Upper lobe of right lung (tissue), 1 donor: Measurements from ENCODE around the gene MXRA5. TPM values are rescaled to one million over a fixed set of nuclear protein-coding genes. Genes with fewer than 3 reads are reported as not detected.
"Not testable (repeated sequence)": the region's sequence is repeated elsewhere in the genome, so short reads cannot be mapped to it uniquely, and the experiment has no call there.

Experiments
- ATAC-seq: fragments of 200-7000 bp; cut with Tn5 transposase; one replicate; pipeline ENCODE4 v1.9.1; 2020; ENCODE audit warnings: mild to moderate bottlenecking, moderate library complexity
- DNase-seq: peaks from one replicate; pipeline ENCODE4 v3.0.0-alpha.2; 2020
- H3K27ac ChIP-seq: fragments of 200-600 bp; one replicate; pipeline ENCODE4 v1.8.0; 2022
- H3K27me3 ChIP-seq: fragments of 200-600 bp; one replicate; pipeline ENCODE4 v1.8.0; 2022; ENCODE audit warnings: mild to moderate bottlenecking
- H3K36me3 ChIP-seq: fragments of 200-600 bp; one replicate; pipeline ENCODE4 v1.8.0; 2022
- H3K4me1 ChIP-seq: fragments of 200-600 bp; one replicate; pipeline ENCODE4 v1.8.0; 2022
- H3K4me3 ChIP-seq: fragments of 200-600 bp; one replicate; pipeline ENCODE4 v1.8.0; 2022; ENCODE audit warnings: mild to moderate bottlenecking
- H3K9me3 ChIP-seq: fragments of 200-600 bp; one replicate; pipeline ENCODE4 v1.8.0; 2022
- CTCF ChIP-seq: fragments of 200-600 bp; IDR thresholded peaks from one replicate; pipeline ENCODE4 v1.8.0; 2022; ENCODE audit warnings: antibody characterized with exemption
- intact Hi-C: fragments of 100-400 bp; cut with DNase I; formaldehyde crosslinking; loops from one replicate; pipeline ENCODE4 v1.11.0; 2022
- total RNA-seq: library from RNA; stranded (reverse); fragmentation: NEBNext Ultra II Directional; extraction: Animal tissue kit (Norgen Biotek cat#: 25700); gene quantifications from one replicate; pipeline ENCODE4 v1.2.1, GENCODE V29; 2021
- donor health status: DM: no; HTN: yes; CAD: no; lungs with severe emphysema.

MXRA5 gene
- total RNA-seq, 1 donor from 2014 or later = 8.9 TPM

- H3K27ac ChIP-seq = no peak overlapping the region
- ATAC-seq = no peak
- H3K4me1 ChIP-seq = no peaks in the 10 kb centered on the region
- no peaks in the 10 kb centered on the region for H3K36me3 ChIP-seq
- intact Hi-C loops = no loop called here
- H3K27me3 ChIP-seq = no peaks in the 10 kb centered on the region
- no peak overlapping the region for H3K4me3 ChIP-seq
- TF ChIP-seq CTCF = no peak
- H3K9me3 ChIP-seq = no peaks in the 10 kb centered on the region
- no peak for DNase-seq
Observed at GRCh38 chrX:3371163-3371562, 24.7 kb upstream of the MXRA5 start.

GRCh38 chrX:3370656-3371055 is 24.2 kb upstream of the MXRA5 start:
- DNase-seq (no peak), ATAC-seq (no peak)
- intact Hi-C loops = no loop called here
- Histone ChIP-seq H3K4me3 (no peak overlapping the region), H3K9me3 (no peaks in the 10 kb centered on the region), H3K4me1 (no peaks in the 10 kb centered on the region), H3K36me3 (no peaks in the 10 kb centered on the region), H3K27ac (no peak overlapping the region), H3K27me3 (no peaks in the 10 kb centered on the region)
- TF ChIP-seq CTCF = no peak

- Histone ChIP-seq H3K27ac (no peak overlapping the region), H3K4me1 (no peaks in the 10 kb centered on the region), H3K36me3 (no peaks in the 10 kb centered on the region), H3K4me3 (no peak overlapping the region), H3K27me3 (no peaks in the 10 kb centered on the region), H3K9me3 (no peaks in the 10 kb centered on the region)
- intact Hi-C loops = no loop called here
- ATAC-seq (no peak), DNase-seq (no peak)
- TF ChIP-seq CTCF = no peak
Observed at GRCh38 chrX:3362956-3363355, 16.5 kb upstream of the MXRA5 start.

GRCh38 chrX:3360881-3361280 is 14.4 kb upstream of the MXRA5 start:
- DNase-seq (no peak), ATAC-seq (no peak)
- Histone ChIP-seq H3K4me3 (no peak overlapping the region), H3K9me3 (no peaks in the 10 kb centered on the region), H3K27me3 (no peaks in the 10 kb centered on the region), H3K27ac (no peak overlapping the region), H3K4me1 (no peaks in the 10 kb centered on the region), H3K36me3 (no peaks in the 10 kb centered on the region)
- intact Hi-C loops = no loop called here
- TF ChIP-seq CTCF = no peak

GRCh38 chrX:3352741-3353140 is 6.3 kb upstream of the MXRA5 start:
- DNase-seq, ATAC-seq, H3K4me1 ChIP-seq, H3K27me3 ChIP-seq, intact Hi-C loops, H3K27ac ChIP-seq, H3K36me3 ChIP-seq, H3K9me3 ChIP-seq, H3K4me3 ChIP-seq: not testable (repeated sequence)

- intact Hi-C loops = no loop called here
- Histone ChIP-seq H3K36me3 (no peaks in the 10 kb centered on the region), H3K9me3 (no peaks in the 10 kb centered on the region), H3K4me3 (no peak overlapping the region), H3K27me3 (no peaks in the 10 kb centered on the region), H3K4me1 (no peaks in the 10 kb centered on the region), H3K27ac (no peak overlapping the region)
- DNase-seq (no peak), ATAC-seq (no peak)
- no peak for TF ChIP-seq CTCF
Observed at GRCh38 chrX:3351276-3351675, 4.8 kb upstream of the MXRA5 start.
